ENCODE measurements around the gene SOBP. TPM values are rescaled to one million over a fixed set of nuclear protein-coding genes. Genes with fewer than 3 reads are reported as not detected.

The SOBP gene
- total RNA-seq, 1 donor from 2014 or later: 6.8 TPM

DNA sequence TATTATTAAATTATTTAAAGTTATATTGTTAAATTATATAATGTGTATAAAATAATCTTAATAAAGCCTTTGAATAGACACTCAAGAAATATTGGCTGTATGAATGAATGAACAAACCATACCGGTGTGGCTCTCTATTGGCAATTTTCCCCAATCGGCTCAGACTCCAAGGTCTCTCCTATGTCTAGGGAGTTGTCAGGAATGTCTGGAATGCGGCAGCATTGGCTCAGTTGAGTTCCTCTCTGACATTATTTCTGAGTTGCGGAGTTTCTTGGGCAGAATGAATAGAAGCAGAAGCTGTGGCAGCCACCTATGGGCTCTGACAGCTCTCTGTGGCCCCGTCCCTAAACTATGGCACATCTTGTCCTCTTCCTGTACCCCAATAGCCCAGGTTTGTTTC lies 111.0 kb downstream of the SOBP start:
- no peak for DNase-seq
- Histone ChIP-seq H3K9me3 (no peaks in the 10 kb centered on the region), H3K4me3 (no peak overlapping the region), H3K36me3 (no peaks in the 10 kb centered on the region), H3K27me3 (no peaks in the 10 kb centered on the region), H3K27ac (no peak overlapping the region), H3K4me1 (no peaks in the 10 kb centered on the region)
- TF ChIP-seq, protein P1, sequence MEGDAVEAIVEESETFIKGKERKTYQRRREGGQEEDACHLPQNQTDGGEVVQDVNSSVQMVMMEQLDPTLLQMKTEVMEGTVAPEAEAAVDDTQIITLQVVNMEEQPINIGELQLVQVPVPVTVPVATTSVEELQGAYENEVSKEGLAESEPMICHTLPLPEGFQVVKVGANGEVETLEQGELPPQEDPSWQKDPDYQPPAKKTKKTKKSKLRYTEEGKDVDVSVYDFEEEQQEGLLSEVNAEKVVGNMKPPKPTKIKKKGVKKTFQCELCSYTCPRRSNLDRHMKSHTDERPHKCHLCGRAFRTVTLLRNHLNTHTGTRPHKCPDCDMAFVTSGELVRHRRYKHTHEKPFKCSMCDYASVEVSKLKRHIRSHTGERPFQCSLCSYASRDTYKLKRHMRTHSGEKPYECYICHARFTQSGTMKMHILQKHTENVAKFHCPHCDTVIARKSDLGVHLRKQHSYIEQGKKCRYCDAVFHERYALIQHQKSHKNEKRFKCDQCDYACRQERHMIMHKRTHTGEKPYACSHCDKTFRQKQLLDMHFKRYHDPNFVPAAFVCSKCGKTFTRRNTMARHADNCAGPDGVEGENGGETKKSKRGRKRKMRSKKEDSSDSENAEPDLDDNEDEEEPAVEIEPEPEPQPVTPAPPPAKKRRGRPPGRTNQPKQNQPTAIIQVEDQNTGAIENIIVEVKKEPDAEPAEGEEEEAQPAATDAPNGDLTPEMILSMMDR (IDR thresholded peaks at IDR 0.05): no peak
- ATAC-seq: peak; percentile 89
- intact Hi-C loops (cut with DNase I): no loop called here

DNA sequence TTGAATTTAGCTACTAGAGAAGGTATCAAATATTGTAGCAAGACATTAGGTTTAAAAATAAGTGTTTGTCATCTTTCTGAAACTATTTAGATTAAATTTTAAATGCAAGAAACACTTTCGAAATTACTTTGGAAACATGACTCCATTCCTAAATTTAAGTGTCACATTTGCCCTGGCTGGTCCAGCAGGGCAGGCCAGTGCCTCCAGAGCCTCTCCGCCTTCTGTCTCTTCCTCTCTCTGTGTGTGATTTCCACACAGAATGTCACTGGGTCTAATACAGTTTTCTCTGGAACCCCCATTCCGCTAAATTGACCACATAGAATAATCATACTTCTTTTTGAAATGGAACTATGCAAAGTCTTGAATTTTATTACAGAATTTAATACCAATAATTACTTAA lies 111.5 kb downstream of the SOBP start:
- no peaks in the 10 kb centered on the region for H3K27me3 ChIP-seq
- TF ChIP-seq, protein P1 (IDR thresholded peaks at IDR 0.05): no peak
- no peak overlapping the region for H3K4me3 ChIP-seq
- no peaks in the 10 kb centered on the region for H3K36me3 ChIP-seq
- no peaks in the 10 kb centered on the region for H3K9me3 ChIP-seq
- H3K4me1 ChIP-seq: no peaks in the 10 kb centered on the region
- H3K27ac ChIP-seq: no peak overlapping the region
- ATAC-seq (no peak), DNase-seq (no peak)
- intact Hi-C loops (cut with DNase I): no loop called here

DNA sequence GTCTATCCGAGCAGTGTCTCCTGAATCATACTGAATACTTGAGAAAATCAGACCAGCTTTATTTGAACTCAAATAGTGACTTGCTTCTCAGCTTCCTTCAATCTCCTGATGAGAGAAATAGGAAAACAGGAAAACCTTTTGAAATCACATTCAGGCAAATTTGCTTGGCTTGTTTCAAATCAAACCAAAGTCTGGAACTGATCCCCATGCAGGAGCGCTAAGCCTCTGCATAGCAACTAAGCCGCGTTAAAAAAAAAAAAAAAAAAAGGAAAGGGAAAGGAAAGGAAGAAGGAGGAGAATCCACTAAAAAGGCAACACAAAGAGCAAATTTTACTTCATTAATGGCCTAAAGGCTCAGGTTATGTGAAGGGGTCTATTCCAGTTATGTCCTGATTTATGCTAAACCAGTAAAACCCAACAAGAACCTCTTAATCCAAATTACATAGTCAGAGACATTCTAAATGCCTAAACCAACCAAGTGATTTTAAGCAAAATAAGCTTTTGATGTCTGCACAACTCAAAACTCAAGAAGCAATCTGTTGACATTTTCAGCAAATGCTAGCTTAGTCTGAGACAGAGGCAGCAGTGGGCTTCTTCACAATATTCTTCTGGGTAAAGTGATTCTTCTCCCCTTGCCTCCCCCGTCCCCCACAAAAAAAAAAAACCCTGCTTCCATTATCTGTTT lies 112.5 kb downstream of the SOBP start:
- intact Hi-C loops (cut with DNase I): no loop called here
- no peaks in the 10 kb centered on the region for H3K27me3 ChIP-seq
- no peak overlapping the region for H3K27ac ChIP-seq
- DNase-seq: no peak
- no peaks in the 10 kb centered on the region for H3K36me3 ChIP-seq
- TF ChIP-seq, protein P1 (IDR thresholded peaks at IDR 0.05): no peak
- H3K4me3 ChIP-seq: no peak overlapping the region
- H3K4me1 ChIP-seq: peaks cover 3% of the 10 kb centered on the region
- no peaks in the 10 kb centered on the region for H3K9me3 ChIP-seq
- ATAC-seq: no peak

DNA sequence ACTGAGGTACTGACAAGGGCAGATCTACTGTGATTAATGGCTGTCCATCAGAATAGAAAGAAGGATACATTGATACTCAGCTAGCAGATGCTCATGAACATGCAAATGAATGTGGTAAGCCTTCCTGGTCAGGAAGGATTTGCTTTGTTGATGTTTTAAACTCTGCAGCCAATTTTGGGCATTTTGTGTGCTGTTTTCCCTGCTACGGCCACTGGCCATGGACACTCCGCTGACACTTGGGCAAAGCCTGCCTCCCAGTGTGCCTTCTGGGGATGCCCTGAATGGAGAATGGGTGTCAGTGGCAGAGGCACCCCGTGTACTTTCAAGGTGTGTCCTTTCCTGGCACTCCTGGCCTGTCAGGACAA lies 113.1 kb downstream of the SOBP start:
- TF ChIP-seq, protein P1 (IDR thresholded peaks at IDR 0.05): no peak
- Histone ChIP-seq H3K36me3 (no peaks in the 10 kb centered on the region), H3K9me3 (no peaks in the 10 kb centered on the region), H3K27me3 (no peaks in the 10 kb centered on the region), H3K27ac (no peak overlapping the region), H3K4me3 (no peak overlapping the region), H3K4me1 (peaks cover 6% of the 10 kb centered on the region)
- ATAC-seq (no peak), DNase-seq (no peak)
- intact Hi-C loops (cut with DNase I): no loop called here

DNA sequence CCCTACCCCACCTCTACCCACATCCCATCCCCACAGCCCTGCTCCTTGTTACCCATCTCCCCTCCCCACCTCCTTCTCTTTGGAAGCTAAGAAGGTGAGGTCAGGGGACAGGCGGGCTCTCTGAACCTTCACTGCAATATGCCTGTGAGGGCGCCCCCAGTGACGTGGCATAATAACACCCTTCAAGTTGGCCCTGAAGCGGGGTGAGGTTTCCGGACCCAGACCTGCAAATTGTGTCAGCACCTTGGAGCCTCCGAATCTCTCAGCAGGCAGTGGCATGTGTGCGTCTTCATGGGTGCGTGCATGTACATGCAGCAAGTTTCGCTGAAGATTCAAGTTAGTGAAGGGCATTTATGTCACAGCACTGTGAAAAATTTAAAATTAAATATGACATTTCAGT lies 114.6 kb downstream of the SOBP start:
- Histone ChIP-seq H3K27me3 (no peaks in the 10 kb centered on the region), H3K27ac (no peak overlapping the region), H3K4me1 (peaks cover 6% of the 10 kb centered on the region), H3K9me3 (no peaks in the 10 kb centered on the region), H3K4me3 (no peak overlapping the region), H3K36me3 (no peaks in the 10 kb centered on the region)
- ATAC-seq (no peak), DNase-seq (no peak)
- intact Hi-C loops (cut with DNase I): no loop called here
- TF ChIP-seq, protein P1 (IDR thresholded peaks at IDR 0.05): no peak

DNA sequence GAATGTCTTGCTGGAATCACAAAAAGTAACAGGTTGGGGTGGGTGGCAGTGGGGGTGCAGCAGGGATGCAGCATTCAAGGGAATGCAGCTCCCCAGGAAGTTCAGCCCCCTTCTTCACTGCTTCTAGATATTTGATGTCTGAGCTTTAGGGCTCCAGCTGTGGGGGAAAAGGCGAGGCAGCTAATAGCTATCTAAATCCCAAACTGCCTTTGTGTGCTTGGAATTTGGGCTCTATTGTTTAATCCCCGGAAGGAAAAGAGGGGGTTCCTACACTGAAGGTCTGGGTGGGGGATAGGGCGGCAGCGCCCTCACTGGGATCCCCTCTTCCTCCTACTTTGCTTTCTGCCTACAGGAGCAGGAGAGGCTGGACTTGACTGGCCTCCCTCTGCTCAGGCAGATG lies 116.5 kb downstream of the SOBP start:
- peaks cover 6% of the 10 kb centered on the region for H3K4me1 ChIP-seq
- intact Hi-C loops (cut with DNase I): no loop called here
- DNase-seq: no peak
- TF ChIP-seq, protein P1 (IDR thresholded peaks at IDR 0.05): no peak
- no peak overlapping the region for H3K4me3 ChIP-seq
- no peaks in the 10 kb centered on the region for H3K27me3 ChIP-seq
- H3K9me3 ChIP-seq: no peaks in the 10 kb centered on the region
- ATAC-seq: no peak
- no peaks in the 10 kb centered on the region for H3K36me3 ChIP-seq
- H3K27ac ChIP-seq: no peak overlapping the region
